ENCODE data around the gene SUZ12. TPM values are rescaled to one million over a fixed set of nuclear protein-coding genes. Genes with fewer than 3 reads are reported as not detected.

The SUZ12 gene
- total RNA-seq, 2 donors from 2014 or later = 12.0 to 12.4 TPM

- peaks cover 0 to 23% of the 10 kb centered on the region in 2 donors for H3K4me1 ChIP-seq
- no peaks in the 10 kb centered on the region for H3K9me3 ChIP-seq
- H3K27me3 ChIP-seq = no peaks in the 10 kb centered on the region
- no peak for DNase-seq (ENCODE audit: low spot score)
- TF ChIP-seq CTCF (IDR thresholded peaks at IDR 0.05) = peak in 1 of 2 donors; percentile 4
- H3K36me3 ChIP-seq = no peaks in the 10 kb centered on the region
- H3K27ac ChIP-seq = peak overlapping the region; percentile 77 to 88
- H3K4me3 ChIP-seq = peak overlapping the region; percentile 60 to 76
These were observed 70.9 kb downstream of the SUZ12 start for GRCh38 chr17:32007463-32008298.

GRCh38 chr17:32009262-32009542 is 72.4 kb downstream of the SUZ12 start:
- no peaks in the 10 kb centered on the region for H3K9me3 ChIP-seq
- no peak for TF ChIP-seq CTCF (IDR thresholded peaks at IDR 0.05)
- H3K27ac ChIP-seq = no peak overlapping the region

GRCh38 chr17:32010114-32010513 is 73.3 kb downstream of the SUZ12 start:
- DNase-seq (ENCODE audit: low spot score) = no peak
- Histone ChIP-seq H3K27me3 (no peaks in the 10 kb centered on the region), H3K4me3 (no peak overlapping the region), H3K4me1 (peaks cover 0 to 23% of the 10 kb centered on the region in 2 donors), H3K36me3 (no peaks in the 10 kb centered on the region), H3K27ac (no peak overlapping the region), H3K9me3 (no peaks in the 10 kb centered on the region)
- TF ChIP-seq CTCF (IDR thresholded peaks at IDR 0.05) = no peak

More at GRCh38 chr17:32009262-32009542, 72.4 kb downstream of the SUZ12 start:
- Histone ChIP-seq H3K4me3 (no peak overlapping the region), H3K27me3 (no peaks in the 10 kb centered on the region), H3K4me1 (peaks cover 0 to 23% of the 10 kb centered on the region in 2 donors), H3K36me3 (no peaks in the 10 kb centered on the region)
- DNase-seq (ENCODE audit: low spot score) = no peak

- H3K36me3 ChIP-seq = no peaks in the 10 kb centered on the region
- H3K9me3 ChIP-seq = no peaks in the 10 kb centered on the region
- H3K4me1 ChIP-seq = no peaks in the 10 kb centered on the region
- H3K4me3 ChIP-seq = no peak overlapping the region
- TF ChIP-seq CTCF (IDR thresholded peaks at IDR 0.05) = no peak
- no peak overlapping the region for H3K27ac ChIP-seq
- DNase-seq (ENCODE audit: low spot score) = no peak
- no peaks in the 10 kb centered on the region for H3K27me3 ChIP-seq
These were observed 78.6 kb downstream of the SUZ12 start for GRCh38 chr17:32015245-32016013.

GRCh38 chr17:32016231-32016630 is 79.4 kb downstream of the SUZ12 start:
- Histone ChIP-seq H3K27ac (no peak overlapping the region), H3K27me3 (no peaks in the 10 kb centered on the region), H3K4me3 (no peak overlapping the region), H3K36me3 (no peaks in the 10 kb centered on the region), H3K4me1 (no peaks in the 10 kb centered on the region), H3K9me3 (no peaks in the 10 kb centered on the region)
- no peak for DNase-seq (ENCODE audit: low spot score)
- no peak for TF ChIP-seq CTCF (IDR thresholded peaks at IDR 0.05)
